Measurements from ENCODE around the gene NLRP14. TPM values are rescaled to one million over a fixed set of nuclear protein-coding genes. Genes with fewer than 3 reads are reported as not detected.

The NLRP14 gene
- total RNA-seq, 1 donor from 2014 or later = 0.05 TPM

Other genes starting within 250 kb of the NLRP14 start
- 0.23 and 0.47 TPM in 2 replicates for gene OR2AG2, start 248.5 kb upstream of the NLRP14 start, total RNA-seq
- not detected in 2 replicates for gene OR2AG1, start 237.5 kb upstream of the NLRP14 start, total RNA-seq
- 0.31 and 0.47 TPM in 2 replicates for gene OR6A2, start 220.8 kb upstream of the NLRP14 start, total RNA-seq
- not detected in 2 replicates for gene OR10A5, start 174.8 kb upstream of the NLRP14 start, total RNA-seq
- not detected in 2 replicates for gene OR10A2, start 157.4 kb upstream of the NLRP14 start, total RNA-seq
- not detected in 2 replicates for gene OR10A4, start 143.9 kb upstream of the NLRP14 start, total RNA-seq
- 0.34 and 0.56 TPM in 2 replicates for gene OR2D2, start 128.0 kb upstream of the NLRP14 start, total RNA-seq
- not detected in 2 replicates for gene OR2D3, start 99.5 kb upstream of the NLRP14 start, total RNA-seq
- gene ZNF215, start 94.1 kb upstream of the NLRP14 start, total RNA-seq = 1.8 and 2.1 TPM in 2 replicates
- not detected in 2 replicates for gene ZNF214, start 133 bp upstream of the NLRP14 start, total RNA-seq
- not detected in 2 replicates for gene RBMXL2, start 68.5 kb downstream of the NLRP14 start, total RNA-seq
- gene SYT9, start 231.4 kb downstream of the NLRP14 start, total RNA-seq = not detected in 2 replicates

All from activated T-helper 1 cell treated with anti-CD3 and anti-CD28 coated beads, Interleukin-12 subunit alpha, Interleukin-12 subunit beta, Interleukin-2, Interleukin-4 antibody, amounts not matched to agents 30 ng/mL and 10 ng/mL and 1 ng/mL, durations not matched to agents 14 hours and 24 hours and 36 hours (primary cell).